GM12878 (cell line): Measurements from ENCODE around the gene UBTF. TPM values are rescaled to one million over a fixed set of nuclear protein-coding genes. Genes with fewer than 3 reads are reported as not detected.

ENCODE experiments used
- ASH2L ChIP-seq: fragments of 300-600, 200-600 bp; sonication (generic); IDR thresholded peaks from 2 replicates; pipeline ENCODE4 v1.6.1; 2017; ENCODE audit warnings: low read depth, mild to moderate bottlenecking, borderline replicate concordance
- BACH1 ChIP-seq: fragments of 450-650 bp; IDR thresholded peaks from 2 replicates; pipeline ENCODE4 v1.6.1; 2017; ENCODE audit warnings: mild to moderate bottlenecking, borderline replicate concordance
- BCL11A ChIP-seq: IDR thresholded peaks from 2 replicates; pipeline ENCODE4 v1.6.1; 2011; ENCODE audit warnings: low read depth, low read length
- CREB1 ChIP-seq: IDR thresholded peaks from 2 replicates; pipeline ENCODE4 v1.6.1; 2012; ENCODE audit warnings: low read depth, mild to moderate bottlenecking, inconsistent platforms
- DPF2 ChIP-seq: fragments of 450-650 bp; IDR thresholded peaks from 2 replicates; pipeline ENCODE4 v1.6.1; 2017; ENCODE audit warnings: mild to moderate bottlenecking
- E2F8 ChIP-seq: fragments of 450-650 bp; IDR thresholded peaks from 2 replicates; pipeline ENCODE4 v1.6.1; 2018; ENCODE audit warnings: mild to moderate bottlenecking, low read depth, moderate library complexity; ENCODE audit not compliant: partially characterized antibody
- FOS ChIP-seq: IDR thresholded peaks from 3 replicates; pipeline ENCODE4 v1.6.1; 2011; ENCODE audit warnings: borderline replicate concordance; ENCODE audit not compliant: insufficient read length; ENCODE audit errors: extremely low read depth
- IKZF2 ChIP-seq, 2 experiments: fragments of 450-650 bp; IDR thresholded peaks; 2 replicates each; pipeline ENCODE4 v1.6.1; 2017; ENCODE audit warnings: mild to moderate bottlenecking in 2 of 2, moderate library complexity in 2 of 2
- MEF2A ChIP-seq: IDR thresholded peaks from 2 replicates; pipeline ENCODE4 v1.6.1; 2011; ENCODE audit warnings: low read depth, mild to moderate bottlenecking, low read length, moderate library complexity; ENCODE audit not compliant: insufficient read depth
- NBN ChIP-seq: fragments of 450-650 bp; IDR thresholded peaks from 2 replicates; pipeline ENCODE4 v1.6.1; 2016
- NKRF ChIP-seq: fragments of 450-650 bp; conservative IDR thresholded peaks from 2 replicates; pipeline ENCODE4 v1.6.1; 2017; ENCODE audit warnings: mild to moderate bottlenecking, moderate library complexity
- POLR2A ChIP-seq: IDR thresholded peaks from 2 replicates; pipeline ENCODE4 v1.6.1; 2011; ENCODE audit warnings: low read depth, mild to moderate bottlenecking, low read length
- POU2F2 ChIP-seq: IDR thresholded peaks from 3 replicates; pipeline ENCODE4 v1.6.1; 2011; ENCODE audit warnings: low read depth, mild to moderate bottlenecking, low read length, borderline replicate concordance
- RAD51 ChIP-seq: fragments of 450-650 bp; IDR thresholded peaks from 2 replicates; pipeline ENCODE4 v1.6.1; 2016; ENCODE audit warnings: moderate library complexity, mild to moderate bottlenecking, inconsistent platforms
- RFX5 ChIP-seq: IDR thresholded peaks from 2 replicates; pipeline ENCODE4 v1.6.1; 2011; ENCODE audit warnings: low read depth, low read length, improper control_type of control experiment
- SIN3A ChIP-seq: IDR thresholded peaks from 2 replicates; pipeline ENCODE4 v1.6.1; 2012; ENCODE audit warnings: low read depth, low read length, improper control_type of control experiment
- USF1 ChIP-seq: IDR thresholded peaks from 2 replicates; pipeline ENCODE4 v1.6.1; 2011; ENCODE audit warnings: borderline replicate concordance, low read depth, mild to moderate bottlenecking, moderate library complexity, mixed read lengths, low read length; ENCODE audit not compliant: insufficient read depth; ENCODE audit errors: extremely low read length
- ZNF274 ChIP-seq: IDR thresholded peaks from one replicate; pipeline ENCODE4 v1.8.0; 2011; ENCODE audit not compliant: insufficient read length, insufficient read depth
- ZNF622 ChIP-seq: fragments of 450-650 bp; IDR thresholded peaks from 2 replicates; pipeline ENCODE4 v1.6.1; 2017; ENCODE audit warnings: mild to moderate bottlenecking, inconsistent platforms
- polyA plus RNA-seq, 11 experiments: library from polyadenylated mRNA; depleted of rRNA in 4 of 11; unstranded in 6 of 11; stranded (reverse) in 5 of 11; fragments of >200 nt; fragmentation: Nextera tagmentation in 4 of 11; fragmentation: Illumina TruSeq in 1 of 11; extraction: Ambion mirVana in 4 of 11; extraction: Trizol in 1 of 11; gene quantifications; 1 replicate in 1 of 11; 2 replicates in 10 of 11; pipeline versions ENCODE4 v1.2.1 to v1.2.3, GENCODE V29; 2011 to 2016; ENCODE audit warnings: inconsistent platforms in 2 of 11, missing spikeins in 2 of 11, low read depth in 1 of 11
- total RNA-seq, 4 experiments: library from RNA; depleted of rRNA in 3 of 4; stranded (reverse); fragments of >200 nt in 3 of 4; fragmentation: Illumina TruSeq in 1 of 4; extraction: Trizol in 1 of 4; gene quantifications; 2 replicates each; pipeline versions ENCODE4 v1.2.1 to v1.2.3, GENCODE V29; 2013 to 2021
- TF ChIP-seq, protein P1 (sequence below): IDR thresholded peaks from 2 replicates; pipeline ENCODE4 v1.6.1; 2012; ENCODE audit warnings: low read depth, low read length, improper control_type of control experiment
- TF ChIP-seq, protein P2 (sequence below): IDR thresholded peaks from 2 replicates; pipeline ENCODE4 v1.6.1; 2011; ENCODE audit warnings: mild to moderate bottlenecking, low read depth, low read length, moderate library complexity; ENCODE audit not compliant: insufficient replicate concordance

UBTF gene
- total and polyA plus RNA-seq, 10 of the 15 experiments (the other 5 are each of a cell fraction or from before 2014, with no cell fraction given) = 2.2 to 124 (median 79.6) TPM

- TF ChIP-seq ASH2L (no peak), USF1 (no peak), BCL11A (no peak), MEF2A (no peak), CREB1 (peak; percentile 65; the same call in 1 of the 2 replicates), RFX5 (0 out of 2 replicates have a peak, but pooled peaks have one; percentile 11), FOS (no peak), BACH1 (no peak), POU2F2 (no peak), NKRF (no peak), ZNF274 (no peak), POLR2A (peak; percentile 50; the same call in 1 of the 2 replicates), ZNF622 (no peak), IKZF2 (IDR thresholded peaks at IDR 0.05) (no peak), E2F8 (no peak), RAD51 (no peak), SIN3A (no peak), NBN (no peak), DPF2 (0 out of 2 replicates have a peak, but pooled peaks have one; percentile 23)
- TF ChIP-seq, protein P1, sequence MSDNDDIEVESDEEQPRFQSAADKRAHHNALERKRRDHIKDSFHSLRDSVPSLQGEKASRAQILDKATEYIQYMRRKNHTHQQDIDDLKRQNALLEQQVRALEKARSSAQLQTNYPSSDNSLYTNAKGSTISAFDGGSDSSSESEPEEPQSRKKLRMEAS = no peak
- TF ChIP-seq, protein P2, sequence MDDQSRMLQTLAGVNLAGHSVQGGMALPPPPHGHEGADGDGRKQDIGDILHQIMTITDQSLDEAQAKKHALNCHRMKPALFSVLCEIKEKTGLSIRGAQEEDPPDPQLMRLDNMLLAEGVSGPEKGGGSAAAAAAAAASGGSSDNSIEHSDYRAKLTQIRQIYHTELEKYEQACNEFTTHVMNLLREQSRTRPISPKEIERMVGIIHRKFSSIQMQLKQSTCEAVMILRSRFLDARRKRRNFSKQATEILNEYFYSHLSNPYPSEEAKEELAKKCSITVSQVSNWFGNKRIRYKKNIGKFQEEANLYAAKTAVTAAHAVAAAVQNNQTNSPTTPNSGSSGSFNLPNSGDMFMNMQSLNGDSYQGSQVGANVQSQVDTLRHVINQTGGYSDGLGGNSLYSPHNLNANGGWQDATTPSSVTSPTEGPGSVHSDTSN = no peak
Observed at GRCh38 chr17:44222112-44222869, 2.8 kb upstream of the UBTF start (continued).
